ENCODE data around the gene RARS2.

Gene RARS2

GRCh38 chr6:87543696-87544473, 45.9 kb downstream of the RARS2 start:
- TF ChIP-seq, protein P1, sequence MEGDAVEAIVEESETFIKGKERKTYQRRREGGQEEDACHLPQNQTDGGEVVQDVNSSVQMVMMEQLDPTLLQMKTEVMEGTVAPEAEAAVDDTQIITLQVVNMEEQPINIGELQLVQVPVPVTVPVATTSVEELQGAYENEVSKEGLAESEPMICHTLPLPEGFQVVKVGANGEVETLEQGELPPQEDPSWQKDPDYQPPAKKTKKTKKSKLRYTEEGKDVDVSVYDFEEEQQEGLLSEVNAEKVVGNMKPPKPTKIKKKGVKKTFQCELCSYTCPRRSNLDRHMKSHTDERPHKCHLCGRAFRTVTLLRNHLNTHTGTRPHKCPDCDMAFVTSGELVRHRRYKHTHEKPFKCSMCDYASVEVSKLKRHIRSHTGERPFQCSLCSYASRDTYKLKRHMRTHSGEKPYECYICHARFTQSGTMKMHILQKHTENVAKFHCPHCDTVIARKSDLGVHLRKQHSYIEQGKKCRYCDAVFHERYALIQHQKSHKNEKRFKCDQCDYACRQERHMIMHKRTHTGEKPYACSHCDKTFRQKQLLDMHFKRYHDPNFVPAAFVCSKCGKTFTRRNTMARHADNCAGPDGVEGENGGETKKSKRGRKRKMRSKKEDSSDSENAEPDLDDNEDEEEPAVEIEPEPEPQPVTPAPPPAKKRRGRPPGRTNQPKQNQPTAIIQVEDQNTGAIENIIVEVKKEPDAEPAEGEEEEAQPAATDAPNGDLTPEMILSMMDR (IDR thresholded peaks at IDR 0.05; ENCODE audit: control extremely low read depth, extremely low read depth, low read depth, missing control alignments): no peak
- POLR2A ChIA-PET: interaction anchor here (0.7 kb wide), 1 partner anchor 59 kb away, joined by 3 read pairs; no protein-coding TSS in a partner anchor
- no peak for DNase-seq (ENCODE audit: extremely low spot score)
- CTCF ChIA-PET: interaction anchor here (0.9 to 1.5 kb wide), 2 partner anchors 9 to 10 kb away, joined by 3 to 4 read pairs; no protein-coding TSS in a partner anchor

DNA sequence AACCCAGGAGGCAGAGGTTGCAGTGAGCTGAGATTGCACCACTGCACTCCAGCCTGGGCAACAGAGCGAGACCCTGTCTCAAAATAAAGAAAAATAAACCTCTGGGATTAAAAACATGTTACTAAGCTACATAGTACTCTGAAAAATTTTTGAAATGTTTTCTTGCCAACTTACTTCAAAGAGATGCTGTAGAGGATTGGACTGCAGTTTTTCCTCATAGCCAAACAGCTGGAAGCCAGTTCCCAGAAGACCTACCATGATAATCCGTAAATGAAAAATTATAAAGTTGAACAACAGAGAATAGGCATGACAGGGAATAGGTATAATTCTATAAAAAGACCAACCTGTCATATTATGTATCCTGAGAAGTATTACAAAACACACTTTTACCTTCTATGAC, 48.0 kb downstream of the RARS2 start:
- CTCF ChIA-PET: interaction anchor here (1.3 to 1.5 kb wide), 2 partner anchors 9 to 17 kb away, joined by 4 to 6 read pairs; no protein-coding TSS in a partner anchor
- TF ChIP-seq, protein P1 (IDR thresholded peaks at IDR 0.05; ENCODE audit: control extremely low read depth, extremely low read depth, low read depth, missing control alignments): no peak
- DNase-seq (ENCODE audit: extremely low spot score): no peak
- POLR2A ChIA-PET: no interaction called here

- TF ChIP-seq, protein P1 (IDR thresholded peaks at IDR 0.05; ENCODE audit: control extremely low read depth, extremely low read depth, low read depth, missing control alignments): no peak
- ChIA-PET POLR2A (no interaction called here), CTCF (interaction anchor here (1.3 to 1.5 kb wide), 2 partner anchors 10 to 18 kb away, joined by 4 to 6 read pairs; no protein-coding TSS in a partner anchor)
- no peak for DNase-seq (ENCODE audit: extremely low spot score)
Measured at GRCh38 chr6:87541041-87541440, 48.7 kb downstream of the RARS2 start.

- ChIA-PET POLR2A (no interaction called here), CTCF (no interaction called here)
- TF ChIP-seq, protein P1 (IDR thresholded peaks at IDR 0.05; ENCODE audit: control extremely low read depth, extremely low read depth, low read depth, missing control alignments): no peak
- DNase-seq (ENCODE audit: extremely low spot score): no peak
Measured at GRCh38 chr6:87540539-87540938, 49.2 kb downstream of the RARS2 start.

DNA sequence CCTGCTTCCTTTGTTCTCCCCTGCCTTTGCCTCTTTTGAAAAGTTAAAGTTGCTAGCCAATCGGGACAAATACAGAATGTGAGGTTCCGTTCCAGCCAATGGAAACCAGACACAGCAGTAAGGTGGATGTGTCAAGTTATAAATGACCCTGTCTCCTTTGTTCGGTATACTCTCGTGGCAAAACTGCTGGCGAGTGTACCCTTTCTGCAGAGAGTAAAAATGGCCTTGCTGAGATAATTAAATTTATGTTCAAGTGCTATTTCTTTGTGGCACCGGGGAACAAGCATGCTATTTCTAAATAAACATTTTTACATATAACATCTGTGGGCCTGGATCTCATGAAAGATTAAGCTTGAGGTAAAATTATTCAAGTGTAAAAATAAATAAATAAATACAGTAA, 50.2 kb downstream of the RARS2 start:
- ChIA-PET POLR2A (no interaction called here), CTCF (no interaction called here)
- TF ChIP-seq, protein P1 (IDR thresholded peaks at IDR 0.05; ENCODE audit: control extremely low read depth, extremely low read depth, low read depth, missing control alignments): no peak
- no peak for DNase-seq (ENCODE audit: extremely low spot score)

DNA sequence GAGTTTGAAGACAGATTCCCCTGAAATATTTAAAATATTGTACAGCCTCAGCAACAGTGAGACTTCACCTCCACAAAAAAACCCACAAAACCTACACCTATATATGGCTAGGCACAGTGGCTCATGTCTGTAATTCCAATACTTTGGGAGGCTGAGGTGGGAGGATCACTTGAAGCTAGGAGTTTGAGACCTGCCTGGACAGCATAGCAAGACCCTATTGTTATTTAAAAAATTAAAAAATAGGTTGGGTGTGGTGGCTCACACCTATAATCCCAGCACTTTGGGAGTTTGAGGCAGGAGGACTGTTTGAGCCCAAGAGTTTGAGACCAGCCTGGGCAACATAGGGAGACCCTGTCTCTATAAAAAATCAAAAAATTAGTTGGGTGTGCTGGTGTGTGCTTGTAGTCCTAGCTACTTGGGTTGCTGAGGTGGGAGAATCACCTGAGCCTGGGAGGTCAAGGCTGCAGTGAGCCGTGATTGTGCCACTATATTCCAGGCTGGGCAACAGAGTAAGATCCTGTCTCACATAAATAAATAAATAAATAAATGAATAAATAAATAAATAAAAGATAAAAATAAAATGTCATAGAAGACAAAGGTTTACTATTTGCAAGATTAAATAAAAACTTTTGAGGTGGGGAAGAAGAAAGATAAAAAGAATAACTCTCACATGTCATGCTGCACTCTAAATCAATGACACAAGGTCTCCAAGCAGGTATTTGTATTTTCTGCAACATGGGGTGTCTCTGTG, 51.1 kb downstream of the RARS2 start:
- TF ChIP-seq, protein P1 (IDR thresholded peaks at IDR 0.05; ENCODE audit: control extremely low read depth, extremely low read depth, low read depth, missing control alignments): no peak
- DNase-seq (ENCODE audit: extremely low spot score): no peak
- POLR2A ChIA-PET: no interaction called here

More for the DNA sequence above, 51.1 kb downstream of the RARS2 start:
- CTCF ChIA-PET: interaction anchor here (0.9 kb wide), 1 partner anchor 11 kb away, joined by 3 read pairs; no protein-coding TSS in a partner anchor

All from GM10248 (cell line).